Activated T-helper 17 cell treated with anti-CD3 and anti-CD28 coated beads, Interleukin-2, amount 50 U/mL, for 72 hours (primary cell): ENCODE data around the gene NTNG1. TPM values are rescaled to one million over a fixed set of nuclear protein-coding genes. Genes with fewer than 3 reads are reported as not detected.

Source experiments
- ATAC-seq: fragments of 150-1000 bp; cut with Tn5 transposase; replicated peaks from 2 replicates; pipeline ENCODE4 v1.10.0; 2021; ENCODE audit warnings: mild to moderate bottlenecking, moderate library complexity
- H3K27ac Mint-ChIP-seq: one replicate; pipeline ENCODE4 v1.8.0; 2022; ENCODE audit warnings: mixed read lengths
- H3K27me3 Mint-ChIP-seq: one replicate; pipeline ENCODE4 v1.8.0; 2022; ENCODE audit warnings: mixed read lengths
- H3K36me3 Mint-ChIP-seq: one replicate; pipeline ENCODE4 v1.8.0; 2022; ENCODE audit warnings: low read depth, mild to moderate bottlenecking, mixed read lengths
- H3K4me1 Mint-ChIP-seq: one replicate; pipeline ENCODE4 v1.8.0; 2022; ENCODE audit warnings: mixed read lengths
- H3K4me3 Mint-ChIP-seq: one replicate; pipeline ENCODE4 v1.8.0; 2022; ENCODE audit warnings: mild to moderate bottlenecking, mixed read lengths
- H3K9me3 Mint-ChIP-seq: one replicate; pipeline ENCODE4 v1.8.0; 2022; ENCODE audit warnings: mixed read lengths
- total RNA-seq, 2 donors: library from RNA; stranded (reverse); gene quantifications; one replicate each; pipeline ENCODE4 v1.2.3, GENCODE V29; 2022

NTNG1 gene
- total RNA-seq, 2 donors from 2014 or later: not detected

DNA sequence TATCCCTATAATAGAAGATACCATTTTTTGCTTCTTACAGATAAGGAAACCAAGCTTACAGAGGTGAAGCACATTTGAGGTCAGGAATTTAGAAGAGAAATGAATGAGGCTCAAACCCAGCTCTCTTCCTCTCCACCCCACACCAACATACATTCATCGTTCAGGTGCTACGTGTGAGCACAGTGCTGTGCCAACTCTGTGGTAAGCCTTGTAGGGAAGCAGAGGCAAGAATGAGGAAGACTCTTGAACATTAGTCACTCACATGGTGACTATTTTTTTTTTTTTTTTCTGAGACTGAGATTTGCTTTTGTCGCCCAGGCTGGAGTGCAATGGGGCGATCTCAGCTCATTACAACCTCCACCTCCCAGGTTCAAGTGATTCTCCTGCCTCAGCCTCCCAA is 314.0 kb downstream of the NTNG1 start:
- H3K4me3 Mint-ChIP-seq: no peak overlapping the region
- peaks cover 7% of the 10 kb centered on the region for H3K27me3 Mint-ChIP-seq
- ATAC-seq: no peak
- H3K4me1 Mint-ChIP-seq: no peaks in the 10 kb centered on the region
- peaks cover 4% of the 10 kb centered on the region for H3K9me3 Mint-ChIP-seq
- no peaks in the 10 kb centered on the region for H3K36me3 Mint-ChIP-seq
- no peak overlapping the region for H3K27ac Mint-ChIP-seq

DNA sequence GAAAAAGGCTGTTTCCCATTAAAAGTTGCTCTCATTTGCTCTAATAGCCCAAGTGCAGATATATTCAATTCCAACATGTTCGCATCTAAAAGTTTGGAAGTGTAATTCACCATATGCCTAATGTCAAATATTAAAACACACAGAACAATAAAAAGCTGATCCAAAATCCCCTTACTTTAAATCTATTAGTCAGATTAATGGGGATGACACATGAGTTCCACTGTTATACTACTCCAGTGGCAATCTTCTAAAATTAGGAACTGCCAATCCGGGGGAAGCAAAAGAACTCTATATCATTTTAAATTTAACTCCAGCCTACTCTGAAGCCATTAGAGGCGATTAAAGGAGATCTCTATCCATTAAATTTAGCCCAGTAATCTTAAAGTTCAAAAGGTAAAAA is 317.1 kb downstream of the NTNG1 start:
- no peak for ATAC-seq
- Mint-ChIP-seq H3K4me1 (no peaks in the 10 kb centered on the region), H3K27me3 (peaks cover 14% of the 10 kb centered on the region), H3K9me3 (peaks cover 4% of the 10 kb centered on the region), H3K4me3 (no peak overlapping the region), H3K36me3 (no peaks in the 10 kb centered on the region), H3K27ac (no peak overlapping the region)

DNA sequence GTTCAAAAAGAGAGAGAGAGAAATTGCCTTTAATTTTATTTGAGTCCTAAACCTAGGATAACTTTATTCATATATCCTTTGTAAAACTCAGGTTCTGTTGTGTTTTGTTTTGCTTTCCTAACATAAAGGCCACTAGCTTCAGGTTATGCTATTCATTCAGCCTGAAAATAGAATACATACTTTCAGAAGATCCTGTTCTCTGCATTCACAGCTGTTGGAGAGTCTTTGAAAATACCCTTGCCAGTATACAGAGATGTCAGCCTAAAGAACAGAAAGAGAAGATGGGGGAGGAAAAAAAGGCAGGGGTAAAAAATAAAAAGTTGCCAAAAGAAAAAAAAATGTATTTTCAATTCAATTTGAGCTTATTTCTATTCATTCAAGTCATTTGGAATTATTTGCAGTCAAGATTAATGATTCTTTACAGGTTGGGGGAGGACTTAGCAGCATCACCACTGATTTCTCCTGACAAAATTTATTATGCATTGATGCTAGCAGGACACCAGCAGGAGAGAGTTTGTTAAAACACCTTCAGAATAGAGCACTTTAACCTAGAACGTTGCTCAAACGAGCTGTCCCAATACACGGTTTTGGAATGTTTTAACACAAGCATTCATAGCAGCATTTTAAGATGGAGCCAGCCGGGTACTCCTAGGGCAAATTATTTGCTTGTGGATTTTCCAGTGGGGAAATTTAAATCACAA is 318.5 kb downstream of the NTNG1 start:
- Mint-ChIP-seq H3K36me3 (no peaks in the 10 kb centered on the region), H3K4me3 (no peak overlapping the region), H3K27ac (no peak overlapping the region), H3K9me3 (peaks cover 4% of the 10 kb centered on the region), H3K27me3 (peaks cover 17% of the 10 kb centered on the region), H3K4me1 (no peaks in the 10 kb centered on the region)
- no peak for ATAC-seq

DNA sequence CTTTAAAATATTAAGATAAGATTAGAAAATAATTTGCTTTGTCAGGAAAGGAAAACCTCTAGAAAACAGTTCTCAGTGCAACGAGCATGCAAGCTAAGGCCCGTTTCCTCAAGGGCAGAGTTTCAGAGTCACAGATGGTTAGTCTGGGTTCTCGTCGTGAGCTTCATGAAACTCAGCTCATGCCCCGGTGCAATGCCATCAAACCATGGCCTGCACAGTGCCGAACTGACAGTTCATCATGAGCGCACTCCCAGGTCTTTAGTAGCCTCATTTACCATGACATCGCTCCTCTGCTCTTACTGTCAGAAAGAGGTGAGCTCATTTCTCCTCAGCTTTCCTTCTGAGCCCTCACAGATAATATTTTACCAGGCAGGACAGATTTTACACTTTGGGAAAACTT is 319.2 kb downstream of the NTNG1 start:
- no peak for ATAC-seq
- Mint-ChIP-seq H3K4me1 (no peaks in the 10 kb centered on the region), H3K36me3 (no peaks in the 10 kb centered on the region), H3K9me3 (peaks cover 4% of the 10 kb centered on the region), H3K4me3 (no peak overlapping the region), H3K27me3 (peaks cover 15% of the 10 kb centered on the region), H3K27ac (no peak overlapping the region)

DNA sequence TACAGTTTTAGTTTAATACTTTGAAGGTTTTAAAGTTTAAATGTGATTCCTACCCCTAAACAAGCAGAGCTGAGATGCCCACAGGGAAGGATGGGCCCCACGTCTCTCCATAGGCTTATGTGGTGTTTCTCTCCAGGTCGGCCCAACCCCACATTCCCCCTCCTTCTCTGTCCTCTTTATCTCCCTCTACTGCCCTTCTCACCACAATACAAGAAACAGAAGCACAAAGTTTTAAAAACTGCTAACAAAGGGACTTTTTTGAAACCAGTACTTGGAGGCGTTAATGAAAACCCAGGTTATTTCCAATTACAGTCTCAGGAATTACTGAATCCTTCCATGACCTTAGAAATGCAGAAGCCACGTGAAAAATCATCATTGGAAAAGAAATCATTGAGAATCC is 324.0 kb downstream of the NTNG1 start:
- Mint-ChIP-seq H3K27me3 (peaks cover 15% of the 10 kb centered on the region), H3K36me3 (no peaks in the 10 kb centered on the region), H3K4me3 (no peak overlapping the region), H3K4me1 (no peaks in the 10 kb centered on the region), H3K27ac (no peak overlapping the region), H3K9me3 (no peaks in the 10 kb centered on the region)
- no peak for ATAC-seq

GRCh38 chr1:107467286-107467685 is 326.4 kb downstream of the NTNG1 start:
- Mint-ChIP-seq H3K4me1 (no peaks in the 10 kb centered on the region), H3K27ac (no peak overlapping the region), H3K27me3 (peaks cover 7% of the 10 kb centered on the region), H3K36me3 (no peaks in the 10 kb centered on the region), H3K9me3 (no peaks in the 10 kb centered on the region), H3K4me3 (no peak overlapping the region)
- no peak for ATAC-seq

DNA sequence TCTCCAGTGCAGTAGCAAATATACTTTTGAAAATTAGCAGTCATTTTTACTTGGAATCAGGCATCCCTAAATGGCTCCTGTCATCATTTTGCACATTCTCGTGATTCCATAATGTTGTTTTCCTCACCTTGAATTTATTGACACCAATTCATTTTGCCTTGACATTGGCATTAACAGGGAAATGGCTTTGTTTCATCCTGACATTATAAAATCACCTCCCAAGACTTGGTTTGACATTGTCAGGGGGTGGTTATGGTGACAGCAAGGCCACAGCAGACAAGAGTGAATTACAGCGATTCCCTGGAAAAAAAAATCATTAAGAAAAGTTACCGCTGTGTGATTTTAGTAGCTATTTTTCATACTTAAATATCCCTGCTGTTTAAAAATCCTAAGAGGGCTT is 327.0 kb downstream of the NTNG1 start:
- H3K36me3 Mint-ChIP-seq: no peaks in the 10 kb centered on the region
- H3K27me3 Mint-ChIP-seq: peaks cover 11% of the 10 kb centered on the region
- no peak overlapping the region for H3K27ac Mint-ChIP-seq
- no peaks in the 10 kb centered on the region for H3K4me1 Mint-ChIP-seq
- ATAC-seq: no peak
- H3K4me3 Mint-ChIP-seq: no peak overlapping the region
- no peaks in the 10 kb centered on the region for H3K9me3 Mint-ChIP-seq

DNA sequence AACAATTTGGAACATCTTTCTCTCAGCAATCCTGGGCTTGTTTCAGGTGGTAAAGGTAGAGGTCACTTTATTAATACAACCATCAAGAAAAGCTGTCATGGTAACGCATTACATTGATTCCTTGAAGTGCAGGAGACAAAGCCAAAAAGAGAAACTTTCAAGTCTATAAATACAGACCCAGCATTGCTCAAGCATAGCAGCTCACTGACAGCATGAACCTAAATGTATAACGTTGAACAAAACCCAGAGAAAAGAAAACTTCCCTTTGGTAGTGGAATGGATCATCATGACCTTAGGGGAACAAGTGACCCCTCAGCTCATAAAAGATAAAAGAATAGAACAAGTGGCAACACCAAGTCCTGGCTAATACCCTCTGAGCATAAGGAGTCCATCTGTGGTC is 332.2 kb downstream of the NTNG1 start:
- Mint-ChIP-seq H3K27ac (no peak overlapping the region), H3K36me3 (no peaks in the 10 kb centered on the region), H3K4me3 (no peak overlapping the region), H3K27me3 (peaks cover 11% of the 10 kb centered on the region), H3K4me1 (no peaks in the 10 kb centered on the region), H3K9me3 (peaks cover 4% of the 10 kb centered on the region)
- no peak for ATAC-seq

- Mint-ChIP-seq H3K9me3 (peaks cover 4% of the 10 kb centered on the region), H3K4me3 (no peak overlapping the region), H3K27ac (no peak overlapping the region), H3K27me3 (peaks cover 22% of the 10 kb centered on the region), H3K4me1 (no peaks in the 10 kb centered on the region), H3K36me3 (no peaks in the 10 kb centered on the region)
- peak; percentile 91 for ATAC-seq
Measured at GRCh38 chr1:107474877-107475612, 334.2 kb downstream of the NTNG1 start.

- peaks cover 40% of the 10 kb centered on the region for H3K27me3 Mint-ChIP-seq
- H3K4me3 Mint-ChIP-seq: no peak overlapping the region
- no peak overlapping the region for H3K27ac Mint-ChIP-seq
- H3K4me1 Mint-ChIP-seq: no peaks in the 10 kb centered on the region
- H3K36me3 Mint-ChIP-seq: no peaks in the 10 kb centered on the region
- H3K9me3 Mint-ChIP-seq: peaks cover 4% of the 10 kb centered on the region
- no peak for ATAC-seq
Measured at GRCh38 chr1:107477233-107477632, 336.4 kb downstream of the NTNG1 start.

DNA sequence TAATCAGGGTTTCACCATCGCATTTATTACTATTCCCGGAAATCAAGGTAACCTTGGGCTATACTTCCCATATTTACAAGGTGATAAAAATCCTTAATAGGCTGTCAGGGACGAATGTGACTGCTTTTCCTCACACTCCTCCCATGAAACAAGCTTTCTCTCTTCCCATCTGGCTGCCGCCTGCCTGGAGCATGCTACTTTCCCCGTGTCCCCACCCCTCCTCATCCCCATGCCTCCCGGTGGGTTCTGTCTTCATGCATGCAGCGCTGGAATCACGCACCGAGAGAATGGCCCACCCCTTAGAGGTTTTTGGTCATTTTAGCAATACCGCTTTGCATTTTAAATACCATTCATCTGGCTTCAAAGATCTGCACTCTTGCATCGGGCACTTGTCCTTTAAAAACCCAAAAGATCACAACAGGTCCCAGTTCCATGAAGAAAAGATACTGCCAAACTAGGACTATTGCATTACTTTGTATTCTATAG is 339.1 kb downstream of the NTNG1 start:
- H3K36me3 Mint-ChIP-seq: no peaks in the 10 kb centered on the region
- H3K27ac Mint-ChIP-seq: no peak overlapping the region
- ATAC-seq: no peak
- H3K27me3 Mint-ChIP-seq: peaks cover 40% of the 10 kb centered on the region
- H3K9me3 Mint-ChIP-seq: peaks cover 4% of the 10 kb centered on the region
- no peak overlapping the region for H3K4me3 Mint-ChIP-seq
- H3K4me1 Mint-ChIP-seq: no peaks in the 10 kb centered on the region

DNA sequence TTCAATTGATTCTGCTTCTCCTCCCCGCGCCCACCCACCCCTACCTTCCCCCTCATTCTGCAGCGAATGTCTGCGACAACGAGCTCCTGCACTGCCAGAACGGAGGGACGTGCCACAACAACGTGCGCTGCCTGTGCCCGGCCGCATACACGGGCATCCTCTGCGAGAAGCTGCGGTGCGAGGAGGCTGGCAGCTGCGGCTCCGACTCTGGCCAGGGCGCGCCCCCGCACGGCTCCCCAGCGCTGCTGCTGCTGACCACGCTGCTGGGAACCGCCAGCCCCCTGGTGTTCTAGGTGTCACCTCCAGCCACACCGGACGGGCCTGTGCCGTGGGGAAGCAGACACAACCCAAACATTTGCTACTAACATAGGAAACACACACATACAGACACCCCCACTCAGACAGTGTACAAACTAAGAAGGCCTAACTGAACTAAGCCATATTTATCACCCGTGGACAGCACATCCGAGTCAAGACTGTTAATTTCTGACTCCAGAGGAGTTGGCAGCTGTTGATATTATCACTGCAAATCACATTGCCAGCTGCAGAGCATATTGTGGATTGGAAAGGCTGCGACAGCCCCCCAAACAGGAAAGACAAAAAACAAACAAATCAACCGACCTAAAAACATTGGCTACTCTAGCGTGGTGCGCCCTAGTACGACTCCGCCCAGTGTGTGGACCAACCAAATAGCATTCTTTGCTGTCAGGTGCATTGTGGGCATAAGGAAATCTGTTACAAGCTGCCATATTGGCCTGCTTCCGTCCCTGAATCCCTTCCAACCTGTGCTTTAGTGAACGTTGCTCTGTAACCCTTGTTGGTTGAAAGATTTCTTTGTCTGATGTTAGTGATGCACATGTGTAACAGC is 339.9 kb downstream of the NTNG1 start:
- no peak for ATAC-seq
- peaks cover 4% of the 10 kb centered on the region for H3K9me3 Mint-ChIP-seq
- no peaks in the 10 kb centered on the region for H3K36me3 Mint-ChIP-seq
- H3K4me1 Mint-ChIP-seq: no peaks in the 10 kb centered on the region
- no peak overlapping the region for H3K4me3 Mint-ChIP-seq
- H3K27ac Mint-ChIP-seq: no peak overlapping the region
- H3K27me3 Mint-ChIP-seq: peaks cover 40% of the 10 kb centered on the region

- peaks cover 35% of the 10 kb centered on the region for H3K27me3 Mint-ChIP-seq
- no peak for ATAC-seq
Measured at GRCh38 chr1:107481756-107482384, 341.0 kb downstream of the NTNG1 start.

GRCh38 chr1:107483949-107484348 is 343.1 kb downstream of the NTNG1 start:
- no peaks in the 10 kb centered on the region for H3K9me3 Mint-ChIP-seq
- no peaks in the 10 kb centered on the region for H3K36me3 Mint-ChIP-seq
- no peak overlapping the region for H3K27ac Mint-ChIP-seq
- peaks cover 34% of the 10 kb centered on the region for H3K27me3 Mint-ChIP-seq
- ATAC-seq: no peak
- no peaks in the 10 kb centered on the region for H3K4me1 Mint-ChIP-seq
- H3K4me3 Mint-ChIP-seq: no peak overlapping the region

More at GRCh38 chr1:107481756-107482384, 341.0 kb downstream of the NTNG1 start:
- Mint-ChIP-seq H3K4me3 (no peak overlapping the region), H3K4me1 (no peaks in the 10 kb centered on the region), H3K9me3 (no peaks in the 10 kb centered on the region), H3K27ac (no peak overlapping the region), H3K36me3 (no peaks in the 10 kb centered on the region)
